IMR-90 (cell line): ENCODE results near the gene CFAP298. TPM values are rescaled to one million over a fixed set of nuclear protein-coding genes. Genes with fewer than 3 reads are reported as not detected.

Experiments used
- ATAC-seq: fragments of 200-7000 bp; cut with Tn5 transposase; 2 replicates; pipeline ENCODE4 v1.9.1; 2020; ENCODE audit warnings: low read depth, mild to moderate bottlenecking, moderate library complexity
- BruUV-seq: library from RNA; stranded (reverse); fragments of 400-500 nt; replicated peaks from 2 replicates; lab custom pipeline; 2021; lab: Mats Ljungman, UMichigan
- CTCF ChIA-PET: fragments of 300-600 bp; formaldehyde crosslinking; extraction: SDS; loops from one replicate; lab custom pipeline; 2021; ENCODE audit warnings: antibody characterized with exemption; lab: Yijun Ruan, JAX
- POLR2A ChIA-PET: fragments of 300-600 bp; sonication (Branson Sonifier 250); formaldehyde crosslinking; loops from one replicate; lab custom pipeline; 2022; ENCODE audit warnings: antibody characterized with exemption; ENCODE audit not compliant: unreplicated experiment; lab: Charles Lee
- DNase-seq: peaks from one replicate; pipeline ENCODE4 v3.0.0; 2013
- H2AFZ ChIP-seq: replicated peaks from 2 replicates; pipeline ENCODE3; 2013; ENCODE audit warnings: low read length, mild to moderate bottlenecking; ENCODE audit not compliant: poor library complexity
- H2AK5ac ChIP-seq: 2 replicates; pipeline ENCODE4 v1.6.1; 2013; ENCODE audit warnings: low read depth, low read length, inconsistent platforms
- H2AK9ac ChIP-seq: replicated peaks from 2 replicates; pipeline ENCODE3; 2013; ENCODE audit warnings: mild to moderate bottlenecking, low read depth, low read length, moderate library complexity; ENCODE audit not compliant: poor library complexity
- H2BK120ac ChIP-seq: 2 replicates; pipeline ENCODE4 v1.6.1; 2013; ENCODE audit warnings: low read depth, low read length, inconsistent platforms
- H2BK15ac ChIP-seq: 3 replicates; pipeline ENCODE4 v1.6.1; 2013; ENCODE audit warnings: low read depth, low read length, inconsistent platforms
- H2BK20ac ChIP-seq: 2 replicates; pipeline ENCODE4 v1.6.1; 2013; ENCODE audit warnings: low read depth, mild to moderate bottlenecking, inconsistent platforms, low read length, moderate library complexity
- H2BK5ac ChIP-seq: 2 replicates; pipeline ENCODE4 v1.6.1; 2013; ENCODE audit warnings: mild to moderate bottlenecking, low read depth, low read length, inconsistent platforms; ENCODE audit not compliant: poor library complexity, severe bottlenecking
- H3K14ac ChIP-seq: replicated peaks from 2 replicates; pipeline ENCODE4 v1.6.1; 2013; ENCODE audit warnings: low read depth, low read length, inconsistent platforms
- H3K18ac ChIP-seq: 2 replicates; pipeline ENCODE4 v1.6.1; 2013; ENCODE audit warnings: low read depth, low read length, control low read depth
- H3K23ac ChIP-seq: 2 replicates; pipeline ENCODE4 v1.6.1; 2013; ENCODE audit warnings: low read depth, low read length, inconsistent platforms
- H3K27ac ChIP-seq: 2 replicates; pipeline ENCODE4 v1.5.1; 2013; ENCODE audit warnings: mild to moderate bottlenecking, control low read depth, low read length; ENCODE audit not compliant: insufficient read depth
- H3K27me3 ChIP-seq: 2 replicates; pipeline ENCODE4 v1.6.1; 2013; ENCODE audit warnings: low read length; ENCODE audit not compliant: control insufficient read depth, insufficient read depth
- H3K36me3 ChIP-seq: 2 replicates; pipeline ENCODE4 v1.6.1; 2013; ENCODE audit warnings: low read length, mixed read lengths; ENCODE audit not compliant: control insufficient read depth, insufficient read depth
- H3K4ac ChIP-seq: 2 replicates; pipeline ENCODE4 v1.6.1; 2013; ENCODE audit warnings: low read depth, low read length, inconsistent platforms
- H3K4me1 ChIP-seq: 2 replicates; pipeline ENCODE4 v1.6.1; 2013; ENCODE audit warnings: low read length, mixed read lengths; ENCODE audit not compliant: control insufficient read depth, insufficient read depth
- H3K4me2 ChIP-seq: 2 replicates; pipeline ENCODE4 v1.6.1; 2013; ENCODE audit warnings: low read depth, mild to moderate bottlenecking, control low read depth, low read length, moderate library complexity
- H3K4me3 ChIP-seq: 2 replicates; pipeline ENCODE4 v1.5.1; 2013; ENCODE audit warnings: low read depth, mild to moderate bottlenecking, control low read depth, low read length, moderate library complexity; ENCODE audit not compliant: insufficient read depth
- H3K56ac ChIP-seq: 2 replicates; pipeline ENCODE4 v1.6.1; 2013; ENCODE audit warnings: low read length, inconsistent platforms; ENCODE audit not compliant: insufficient read depth; ENCODE audit errors: extremely low read depth
- H3K79me1 ChIP-seq, 2 experiments: 2 replicates each; pipeline ENCODE4 v1.6.1; 2013; ENCODE audit warnings: low read length in 2 of 2, inconsistent platforms in 1 of 2, low read depth in 1 of 2
- H3K9ac ChIP-seq: 2 replicates; pipeline ENCODE4 v1.6.1; 2013; ENCODE audit warnings: low read depth, low read length, control low read depth
- H3K9me1 ChIP-seq: 2 replicates; pipeline ENCODE4 v1.6.1; 2013; ENCODE audit warnings: low read length, inconsistent platforms; ENCODE audit not compliant: insufficient read depth
- H3K9me3 ChIP-seq: 2 replicates; pipeline ENCODE4 v1.6.1; 2013; ENCODE audit warnings: low read length; ENCODE audit not compliant: control insufficient read depth, insufficient read depth
- H4K20me1 ChIP-seq: 2 replicates; pipeline ENCODE4 v1.6.1; 2013; ENCODE audit warnings: low read length, inconsistent platforms; ENCODE audit not compliant: insufficient read depth
- H4K5ac ChIP-seq: 2 replicates; pipeline ENCODE4 v1.6.1; 2013; ENCODE audit warnings: mild to moderate bottlenecking, low read depth, low read length, control low read depth
- H4K8ac ChIP-seq, 2 experiments: 2 replicates each; pipeline ENCODE4 v1.6.1; 2013; ENCODE audit warnings: low read depth in 2 of 2, low read length in 2 of 2, control low read depth in 1 of 2, inconsistent platforms in 1 of 2
- H4K91ac ChIP-seq: 2 replicates; pipeline ENCODE4 v1.6.1; 2013; ENCODE audit warnings: low read depth, low read length, inconsistent platforms; ENCODE audit not compliant: insufficient read depth
- BHLHE40 ChIP-seq: fragments of 150-350 bp; IDR thresholded peaks from 2 replicates; pipeline ENCODE4 v1.6.1; 2016; ENCODE audit warnings: mild to moderate bottlenecking, low read depth, low read length
- CEBPB ChIP-seq: IDR thresholded peaks from 2 replicates; pipeline ENCODE4 v1.6.1; 2012; ENCODE audit warnings: low read depth, low read length, improper control_type of control experiment
- CHD1 ChIP-seq: IDR thresholded peaks from 2 replicates; pipeline ENCODE4 v1.6.1; 2012; ENCODE audit warnings: low read depth, low read length, improper control_type of control experiment
- NFE2L2 ChIP-seq: fragments of 150-350 bp; IDR thresholded peaks from 2 replicates; pipeline ENCODE4 v1.6.1; 2016; ENCODE audit warnings: low read depth, mild to moderate bottlenecking, low read length
- WGBS, 2 experiments: methylation state at CpG; one replicate each; pipeline versions ENCODE4 v1.1.5 to v1.1.7; 2013; ENCODE audit warnings: missing lambda C conversion rate in 2 of 2; ENCODE audit not compliant: insufficient read length in 1 of 2; ENCODE audit errors: extremely low coverage in 2 of 2; 5-methylcytosine and 5-hydroxymethylcytosine counted together
- dilution Hi-C: fragments of 300-500 bp; cut with HindIII; formaldehyde crosslinking; loops from one replicate; pipeline ENCODE4 v1.14.3; 2018; ENCODE audit warnings: low sequenced_read_pairs; ENCODE audit not compliant: unreplicated experiment
- in situ Hi-C: fragments of 300-500 bp; cut with MboI; formaldehyde crosslinking; loops from 3 replicates; pipeline ENCODE4 v1.14.3; 2019; ENCODE audit warnings: low sequenced_read_pairs, inconsistent platforms, mixed read lengths
- intact Hi-C: fragments of 100-400 bp; cut with micrococcal nuclease; formaldehyde crosslinking; loops from 2 replicates; pipeline ENCODE4 v1.10.0; 2022
- polyA plus RNA-seq, 3 experiments: library from polyadenylated mRNA; depleted of rRNA; stranded (reverse); fragments of >200 nt; gene quantifications; 2 replicates each; pipeline ENCODE4 v1.2.3, GENCODE V29; 2012; ENCODE audit warnings: low replicate concordance in 1 of 3
- total RNA-seq: library from RNA; depleted of rRNA; stranded (reverse); fragments of >200 nt; gene quantifications from 2 replicates; pipeline ENCODE4 v1.2.3, GENCODE V29; 2012

The CFAP298 gene
- total and polyA plus RNA-seq, 2 of the 4 experiments (the other 2 are of a cell fraction) = 8.1 to 25.7 TPM

- Histone ChIP-seq H4K20me1 (no peaks in the 10 kb centered on the region), H3K27me3 (peaks cover 15% of the 10 kb centered on the region), H3K4me2 (no peak overlapping the region), H3K9me3 (no peaks in the 10 kb centered on the region), H4K5ac (no peak overlapping the region), H3K14ac (no peak overlapping the region), H3K79me1 (no peaks in the 10 kb centered on the region), H2BK15ac (no peak overlapping the region), H2AFZ (no peak overlapping the region), H3K9me1 (no peaks in the 10 kb centered on the region), H3K27ac (no peak overlapping the region), H2BK120ac (no peak overlapping the region), H3K4me1 (no peaks in the 10 kb centered on the region), H2BK20ac (no peak overlapping the region), H3K9ac (no peak overlapping the region), H3K36me3 (no peaks in the 10 kb centered on the region), H3K18ac (no peak overlapping the region), H4K91ac (no peak overlapping the region), H3K4me3 (no peak overlapping the region), H2AK5ac (no peak overlapping the region), H3K23ac (no peak overlapping the region), H3K56ac (no peak overlapping the region), H4K8ac (no peak overlapping the region), H2BK5ac (no peak overlapping the region), H2AK9ac (no peak overlapping the region), H3K4ac (no peak overlapping the region)
- WGBS, 2 experiments = no CpG with 5 or more reads among the region's 3 CpGs
- no TSS peak for BruUV-seq
- dilution Hi-C loops (no loop called here), in situ Hi-C loops (loop anchor here (5.0 kb wide), 1 partner anchor 163 kb away; no protein-coding TSS in a partner anchor), intact Hi-C loops (no loop called here)
- ChIA-PET CTCF (interaction anchor here (1.0 to 3.2 kb wide), 2 partner anchors 19 to 167 kb away, joined by 3 to 12 read pairs; no protein-coding TSS in a partner anchor), POLR2A (no interaction called here)
- TF ChIP-seq CHD1 (no peak), BHLHE40 (no peak), NFE2L2 (no peak), CEBPB (no peak)
- ATAC-seq (no peak), DNase-seq (no peak)
Measured at GRCh38 chr21:32570456-32570855, 41.7 kb downstream of the CFAP298 start.
